NCI-H2196 treated with DMSO at 0.1 percent for 48 hours (cell line): ENCODE data around the gene CA4.
A peak's percentile ranks its signal among the peaks of the same experiment; 100 is the strongest.

Source experiments
- DNase-seq: peaks from one replicate; lab custom pipeline; 2025; ENCODE audit not compliant: unreplicated experiment; lab: John Stamatoyannopoulos, UW

CA4 gene

GRCh38 chr17:60154616-60155426 lies 5.0 kb downstream of the CA4 start:
- peak; percentile 50 for DNase-seq

GRCh38 chr17:60155427-60155814 lies 5.6 kb downstream of the CA4 start:
- no peak for DNase-seq

- DNase-seq, result no peak
Observed at GRCh38 chr17:60155815-60156214, 6.0 kb downstream of the CA4 start.

DNA sequence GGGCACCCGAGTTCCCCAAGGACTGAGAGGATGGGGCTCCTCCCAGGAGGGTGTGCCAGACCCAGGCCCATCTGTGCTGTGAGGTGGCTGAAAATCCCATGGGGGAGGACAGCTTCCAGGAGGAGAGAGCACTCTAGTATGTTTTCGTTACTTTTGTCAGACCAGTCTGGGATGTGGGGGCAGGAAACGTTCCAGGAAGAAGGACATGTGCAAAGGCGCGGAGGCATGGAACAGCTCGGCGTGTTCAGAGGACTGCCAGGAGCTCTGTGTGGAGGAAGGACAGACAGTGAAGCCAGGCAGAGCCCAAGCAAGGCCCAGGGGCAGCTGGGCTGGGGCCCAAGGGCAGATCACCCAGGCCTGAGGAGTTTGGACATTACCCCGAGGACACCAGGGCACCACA lies 7.0 kb downstream of the CA4 start:
- no peak for DNase-seq

DNA sequence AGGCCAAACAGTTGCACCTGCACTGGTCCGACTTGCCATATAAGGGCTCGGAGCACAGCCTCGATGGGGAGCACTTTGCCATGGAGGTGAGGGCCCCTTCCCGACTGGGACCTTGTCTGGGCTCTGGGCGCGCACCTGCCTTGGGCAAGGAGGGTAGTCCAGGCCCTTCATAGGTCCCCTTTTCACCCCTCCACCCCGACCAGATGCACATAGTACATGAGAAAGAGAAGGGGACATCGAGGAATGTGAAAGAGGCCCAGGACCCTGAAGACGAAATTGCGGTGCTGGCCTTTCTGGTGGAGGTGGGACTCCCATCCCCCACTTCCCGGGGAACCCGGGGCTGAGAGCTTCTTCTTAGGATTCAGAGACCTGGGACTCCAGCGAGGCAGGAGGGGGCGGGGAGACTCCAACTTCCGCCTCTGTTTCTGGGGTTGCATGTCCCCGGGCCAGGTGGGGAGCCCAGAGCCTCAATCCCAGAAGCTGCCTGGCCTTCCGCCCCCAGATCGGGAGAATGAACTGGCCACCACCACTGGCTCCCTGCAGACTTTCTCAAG lies 7.8 kb downstream of the CA4 start:
- DNase-seq, result no peak

GRCh38 chr17:60158751-60159478 lies 9.1 kb downstream of the CA4 start:
- DNase-seq, result no peak

DNA sequence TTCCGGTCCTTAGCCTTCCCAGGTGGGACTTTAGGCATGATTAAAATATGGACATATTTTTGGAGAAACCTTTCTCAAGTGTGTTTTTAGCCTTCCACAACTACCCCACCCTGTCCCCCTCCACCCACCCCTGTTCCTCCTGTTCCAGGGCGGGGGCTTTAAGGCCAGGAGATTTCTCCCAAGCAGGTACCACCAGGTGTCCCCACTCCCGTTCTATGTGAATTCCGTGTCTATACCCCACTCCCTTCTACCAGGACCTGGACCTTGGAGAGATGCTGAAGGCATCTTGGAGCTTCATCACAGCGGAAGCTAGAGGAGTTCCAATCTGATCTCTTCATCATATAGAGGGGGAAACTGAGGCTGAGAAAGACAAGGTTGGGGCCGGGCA lies 9.7 kb downstream of the CA4 start:
- DNase-seq, result no peak

GRCh38 chr17:60160829-60161501 lies 11.2 kb downstream of the CA4 start:
- no peak for DNase-seq

DNA sequence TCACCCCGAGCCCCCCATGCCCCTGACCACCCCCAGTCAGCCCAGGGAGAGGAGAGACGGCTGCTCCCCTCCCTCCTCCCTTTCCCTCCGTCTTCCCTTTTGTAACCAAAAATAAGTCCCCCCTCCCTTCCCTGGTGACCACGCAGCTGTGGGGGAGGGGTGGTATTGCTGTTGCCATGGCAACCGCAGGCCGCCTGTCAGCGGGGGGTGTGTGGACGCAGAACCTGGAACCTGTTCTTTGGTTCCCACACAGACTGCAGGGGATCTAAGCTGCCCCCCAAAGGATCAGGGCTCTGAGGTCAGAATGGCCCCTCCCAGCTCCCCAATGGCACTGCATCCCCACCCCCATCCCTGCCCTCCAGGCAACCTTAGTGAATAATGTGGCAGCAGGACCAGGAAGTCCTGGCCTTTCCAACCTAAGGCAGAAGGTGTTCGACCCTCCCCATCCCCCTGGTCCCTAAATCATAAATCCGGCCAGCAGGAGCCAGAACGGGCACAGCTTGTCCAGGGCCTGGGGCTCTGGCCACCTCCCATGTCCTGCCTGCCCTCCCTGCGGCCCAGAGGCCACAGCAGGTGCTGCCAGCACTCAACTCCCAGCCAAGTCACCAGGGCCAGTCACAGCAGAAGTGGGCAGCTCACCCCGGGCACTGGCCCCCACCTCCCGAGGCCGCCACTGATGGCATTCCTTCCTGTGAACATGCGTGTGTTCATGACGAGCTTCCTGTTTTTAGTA lies 12.0 kb downstream of the CA4 start:
- peak; percentile 48 for DNase-seq

- DNase-seq, result no peak
Observed at GRCh38 chr17:60163108-60163784, 13.5 kb downstream of the CA4 start.

DNA sequence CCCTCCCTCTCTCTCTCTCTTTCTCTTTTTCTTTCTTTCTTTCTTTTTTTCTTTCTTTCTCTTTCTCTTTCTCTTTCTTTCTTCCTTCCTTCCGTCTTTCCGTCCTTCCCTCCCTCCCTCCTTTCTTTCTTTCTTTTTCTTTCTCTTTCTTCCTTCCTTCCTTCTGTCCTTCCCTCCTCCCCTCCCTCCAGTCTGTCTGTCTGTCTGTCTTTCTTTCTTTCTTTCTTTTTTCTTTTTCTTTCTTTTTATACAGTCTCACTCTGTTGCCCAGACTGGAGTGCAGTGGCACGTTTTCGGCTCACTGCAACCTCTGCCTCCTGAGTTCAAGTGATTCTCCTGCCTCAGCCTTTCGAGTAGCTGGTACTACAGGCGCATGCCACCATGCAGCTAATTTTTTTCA lies 14.4 kb downstream of the CA4 start:
- DNase-seq, result no peak

- no peak for DNase-seq
Observed at GRCh38 chr17:60164697-60165096, 14.9 kb downstream of the CA4 start.

GRCh38 chr17:60165223-60165622 lies 15.4 kb downstream of the CA4 start:
- no peak for DNase-seq

DNA sequence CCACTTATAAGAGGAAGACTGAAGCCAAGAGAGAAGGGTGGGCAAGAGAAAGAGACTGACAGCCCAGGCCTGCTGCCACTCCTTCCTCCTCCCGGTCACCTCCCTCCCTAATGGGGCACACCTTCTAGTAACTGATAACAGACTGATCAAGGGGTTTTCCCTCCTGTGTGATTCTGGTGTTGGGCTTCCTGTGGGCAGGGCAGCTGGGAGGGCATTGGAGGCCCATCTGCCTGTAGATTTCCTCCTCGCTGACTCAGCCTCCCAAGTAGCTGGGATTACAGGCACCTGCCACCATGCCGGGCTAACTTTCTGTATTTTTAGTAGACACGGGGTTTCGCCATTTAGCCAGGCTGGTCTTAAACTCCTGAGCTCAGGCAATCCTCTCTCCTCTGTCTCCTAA lies 16.2 kb downstream of the CA4 start:
- DNase-seq, result no peak

DNA sequence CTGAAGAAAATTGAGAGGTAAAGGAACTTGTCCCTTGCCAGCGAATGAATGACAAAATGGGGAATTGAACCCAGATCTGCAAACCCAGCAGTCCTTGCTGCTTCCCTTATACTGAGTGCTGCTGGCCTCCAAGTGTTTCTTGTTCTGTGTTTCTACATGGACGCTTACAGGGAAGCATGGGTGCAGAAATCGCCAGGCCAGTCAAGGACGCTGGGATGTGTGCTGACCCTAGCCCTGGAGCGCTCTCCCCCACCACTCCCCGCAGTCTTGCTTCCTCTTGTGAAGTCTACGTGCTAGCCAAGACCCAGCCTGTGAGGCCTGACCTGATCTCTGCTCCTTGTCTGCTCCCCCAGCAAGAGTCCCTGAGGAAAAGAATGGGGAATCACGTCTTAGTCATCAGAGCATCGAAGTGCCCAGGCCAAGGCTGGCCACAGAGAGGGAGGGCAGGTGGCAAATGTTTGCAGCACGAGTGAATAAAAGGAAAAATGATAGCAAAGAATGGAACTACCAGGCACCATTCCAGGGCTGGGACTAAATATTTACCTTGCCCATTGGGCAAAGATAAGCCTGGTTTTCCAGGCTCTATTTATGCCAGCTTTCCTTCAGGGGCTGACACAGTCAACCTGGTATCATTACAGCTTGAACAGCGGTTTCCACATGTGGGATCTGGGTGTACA lies 17.4 kb downstream of the CA4 start:
- DNase-seq, result peak; percentile 69

DNA sequence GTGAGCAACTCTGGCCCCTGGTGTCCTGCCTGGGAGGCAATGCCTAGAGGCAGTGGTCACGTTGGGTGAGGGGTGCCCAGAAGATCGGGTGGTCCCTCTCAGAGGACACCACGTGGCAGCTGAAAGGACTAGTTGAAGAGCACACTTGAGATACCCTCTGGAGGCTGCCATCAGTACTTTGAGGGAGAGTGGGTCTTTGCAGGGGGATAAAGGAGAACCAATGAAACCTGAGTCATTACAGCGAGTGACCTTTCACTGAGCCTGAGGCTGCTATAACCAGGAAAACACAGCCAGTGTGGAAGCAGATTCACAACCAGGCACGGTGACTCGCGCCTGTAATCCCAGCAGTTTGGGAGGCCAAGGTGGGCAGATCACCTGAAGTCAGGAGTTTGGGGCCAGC lies 18.9 kb downstream of the CA4 start:
- no peak for DNase-seq

GRCh38 chr17:60169921-60170817 lies 20.4 kb downstream of the CA4 start:
- DNase-seq, result no peak

GRCh38 chr17:60170835-60171752 lies 21.3 kb downstream of the CA4 start:
- DNase-seq, result peak; percentile 78
